HG03159 (cell line): ENCODE results near the gene UQCRC1.

ENCODE experiments used
- ATAC-seq: cut with Tn5 transposase; IDR thresholded peaks from one replicate; pipeline ENCODE4 v1.9.1; 2021; ENCODE audit warnings: mild to moderate bottlenecking, moderate library complexity; ENCODE audit not compliant: unreplicated experiment

UQCRC1 gene

GRCh38 chr3:48599509-48600285 lies 9.7 kb downstream of the UQCRC1 start:
- no peak for ATAC-seq

GRCh38 chr3:48599077-48599501 lies 10.4 kb downstream of the UQCRC1 start:
- ATAC-seq: no peak

DNA sequence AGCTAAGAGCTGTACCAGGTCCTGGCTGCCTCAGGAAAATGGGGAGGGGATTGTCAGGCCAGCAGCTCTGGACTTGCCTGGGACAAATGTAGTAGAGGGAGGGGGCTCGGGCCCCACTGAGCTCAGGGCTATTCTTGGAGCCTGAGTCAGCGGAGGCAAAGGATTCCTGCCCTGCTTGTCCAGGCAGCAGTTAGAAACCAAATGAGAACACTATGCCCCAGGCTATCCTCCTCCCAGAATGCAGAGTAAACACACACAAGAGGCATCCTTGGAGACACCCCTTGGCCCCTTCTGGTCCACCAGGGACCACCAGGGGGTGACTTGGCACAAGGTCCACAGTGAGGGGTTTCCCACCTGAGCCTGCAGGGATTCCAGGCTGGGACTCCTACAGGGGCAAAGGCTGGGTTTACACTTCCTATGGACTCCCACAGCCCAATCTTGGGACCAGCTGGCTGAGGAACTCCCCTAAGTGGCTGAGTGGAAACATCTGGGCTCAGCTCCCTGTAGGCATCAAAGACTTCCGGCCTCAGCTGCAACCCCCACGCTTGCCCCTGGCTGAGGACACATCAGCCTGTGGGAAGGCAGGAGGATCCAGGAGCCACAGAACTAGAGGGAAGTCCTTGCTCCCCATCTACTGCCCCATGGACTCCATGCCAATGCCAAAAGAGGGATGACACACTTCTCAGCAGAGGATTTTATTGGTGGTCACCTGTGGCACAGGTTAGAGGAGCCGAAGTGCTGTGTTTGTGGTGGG lies 10.9 kb downstream of the UQCRC1 start:
- ATAC-seq: no peak

- no peak for ATAC-seq
These were observed 12.0 kb downstream of the UQCRC1 start for GRCh38 chr3:48597408-48597800.

- no peak for ATAC-seq
These were observed 12.6 kb downstream of the UQCRC1 start for GRCh38 chr3:48596676-48597407.

DNA sequence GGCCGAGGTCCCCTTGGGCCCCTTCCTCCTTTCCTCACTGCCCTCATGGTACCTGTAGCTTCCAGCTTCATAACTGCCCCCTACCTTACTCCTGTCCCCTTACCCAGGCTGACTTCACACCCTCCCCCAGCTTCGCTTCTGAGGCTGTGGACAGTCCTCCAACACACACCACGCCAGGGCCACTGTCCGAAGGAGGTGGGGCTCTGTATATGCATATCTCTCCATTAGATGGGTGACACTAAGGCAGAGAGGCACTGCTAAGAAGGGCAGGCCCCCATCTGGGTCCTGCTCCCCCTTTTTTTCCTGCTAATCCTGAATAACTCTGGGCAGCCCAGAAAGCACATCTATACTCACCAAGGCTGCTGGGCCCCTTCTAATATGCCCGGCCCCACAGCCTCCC lies 13.3 kb downstream of the UQCRC1 start:
- ATAC-seq: no peak

DNA sequence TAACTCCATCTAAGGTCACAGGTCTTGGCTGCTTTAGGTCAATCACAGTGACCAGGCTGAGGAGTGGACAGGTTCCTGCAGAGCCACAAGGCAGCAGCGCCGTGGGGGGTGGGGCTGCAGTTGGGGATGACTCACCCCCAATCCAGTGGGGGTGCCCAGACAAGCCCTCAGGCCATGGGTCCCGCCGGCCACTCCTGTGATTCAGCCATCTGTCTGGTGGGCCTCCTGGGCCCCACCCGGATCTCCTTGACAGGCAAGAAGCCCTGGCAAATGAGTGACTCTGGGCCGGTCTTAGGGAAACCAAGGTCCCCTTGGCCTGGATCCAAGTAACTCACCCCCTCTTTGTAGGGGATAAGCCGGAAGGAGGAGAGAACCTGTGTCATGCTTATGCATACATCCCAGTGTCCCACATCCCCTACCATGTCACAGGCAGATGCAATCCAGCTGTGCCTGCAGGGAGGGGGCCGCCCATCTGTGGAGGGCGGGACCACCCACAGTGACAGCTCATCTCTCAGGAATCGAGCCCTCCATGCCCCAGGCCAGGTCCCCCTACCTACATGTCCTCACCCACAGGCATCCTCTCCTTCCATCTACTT lies 13.8 kb downstream of the UQCRC1 start:
- no peak for ATAC-seq

- no peak for ATAC-seq
These were observed 14.3 kb downstream of the UQCRC1 start, which contains the start of gene COL7A1 for GRCh38 chr3:48595075-48595525. TSS of gene COL7A1 (minus strand) at chr3:48595329. CDS start at chr3:48595159, 170 bp downstream.

- no peak for ATAC-seq
These were observed 14.9 kb downstream of the UQCRC1 start for GRCh38 chr3:48594417-48595049.

DNA sequence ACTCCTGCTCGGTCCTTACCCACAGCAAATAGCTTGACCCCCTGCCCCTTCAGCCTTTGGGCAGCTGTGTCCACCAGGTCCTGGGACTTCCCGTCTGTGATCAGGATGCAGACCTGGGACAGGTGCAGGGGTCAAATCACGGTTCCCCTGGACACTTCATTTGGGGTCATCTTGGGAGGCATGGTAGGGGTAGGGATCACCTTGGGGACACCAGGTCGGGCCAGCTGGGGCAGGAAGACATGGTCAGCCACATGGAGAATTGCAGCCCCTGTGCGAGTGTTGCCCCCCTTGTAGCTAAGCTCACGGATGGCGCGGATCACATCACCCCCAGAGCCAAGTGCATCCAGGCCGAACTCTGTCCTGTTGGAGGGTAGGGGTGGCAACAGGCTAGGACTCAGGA lies 16.1 kb downstream of the UQCRC1 start:
- no peak for ATAC-seq

DNA sequence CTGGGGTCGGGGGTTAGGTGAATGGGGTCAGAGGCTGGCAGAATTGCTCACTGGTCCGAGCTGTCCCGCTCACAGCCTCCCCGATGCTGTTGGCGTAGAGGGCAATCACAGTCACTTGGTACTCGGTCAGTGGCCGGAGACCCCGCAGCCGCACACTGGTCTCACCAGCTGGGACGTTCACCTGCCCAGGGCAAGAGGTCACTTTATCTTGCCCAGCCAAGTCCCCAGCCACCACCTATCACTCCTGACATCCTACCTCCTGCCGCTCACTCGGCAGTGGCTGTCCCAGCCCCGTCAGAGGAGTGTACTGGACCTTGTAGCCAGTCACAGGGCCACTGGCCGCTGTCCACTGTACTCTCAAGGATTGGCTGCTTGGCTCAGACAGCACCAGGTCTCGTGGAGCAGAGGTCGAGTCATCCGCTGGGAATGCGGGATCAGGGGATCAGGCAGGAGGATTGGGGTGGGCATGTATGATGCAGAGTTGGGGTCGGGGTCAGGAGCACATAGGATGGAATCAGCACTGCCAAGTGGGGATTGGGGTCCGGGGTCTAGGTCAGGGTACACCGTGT lies 16.8 kb downstream of the UQCRC1 start:
- ATAC-seq: no peak

GRCh38 chr3:48591886-48592518 lies 17.4 kb downstream of the UQCRC1 start:
- ATAC-seq: no peak

DNA sequence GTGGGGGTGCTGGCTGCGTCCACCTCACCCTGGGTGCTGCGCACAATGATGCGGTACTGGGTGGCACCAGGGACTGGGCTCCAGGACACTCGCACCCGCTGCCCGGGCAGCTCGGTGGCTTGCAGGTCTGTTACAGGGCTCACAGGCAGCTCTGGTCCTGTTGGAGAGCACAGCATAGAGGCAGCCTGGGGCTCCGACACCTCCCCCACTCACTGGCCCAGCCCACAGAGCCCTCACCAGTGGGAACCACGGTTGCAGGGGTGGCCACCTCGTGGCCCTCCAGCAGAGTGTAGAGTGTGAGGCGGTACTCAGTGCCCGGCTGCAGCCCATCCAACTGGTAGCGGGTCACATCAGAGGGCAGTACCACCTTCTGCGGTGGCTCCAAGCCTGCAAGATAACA lies 18.0 kb downstream of the UQCRC1 start:
- no peak for ATAC-seq

GRCh38 chr3:48588230-48588629 lies 21.2 kb downstream of the UQCRC1 start:
- ATAC-seq: no peak

DNA sequence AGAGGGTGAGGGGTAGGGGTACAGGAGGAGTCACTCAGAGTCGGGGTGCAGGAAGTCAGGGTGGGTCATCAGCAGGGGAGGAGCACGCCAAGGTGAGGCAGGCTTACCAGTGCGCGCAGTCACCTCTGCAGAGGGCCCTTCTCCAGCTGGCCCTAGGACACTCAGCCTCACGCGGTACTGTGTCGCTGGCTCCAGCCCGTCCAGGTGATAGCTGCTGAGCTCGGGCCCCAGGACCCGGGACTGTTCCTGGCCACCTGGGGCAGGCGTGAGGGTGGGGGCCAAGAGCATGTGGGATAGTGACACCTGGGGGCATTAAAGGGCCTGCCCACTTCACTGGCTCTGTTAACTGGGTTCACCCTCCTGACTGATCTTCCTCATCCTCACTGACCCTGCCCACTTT lies 21.8 kb downstream of the UQCRC1 start:
- ATAC-seq: no peak

DNA sequence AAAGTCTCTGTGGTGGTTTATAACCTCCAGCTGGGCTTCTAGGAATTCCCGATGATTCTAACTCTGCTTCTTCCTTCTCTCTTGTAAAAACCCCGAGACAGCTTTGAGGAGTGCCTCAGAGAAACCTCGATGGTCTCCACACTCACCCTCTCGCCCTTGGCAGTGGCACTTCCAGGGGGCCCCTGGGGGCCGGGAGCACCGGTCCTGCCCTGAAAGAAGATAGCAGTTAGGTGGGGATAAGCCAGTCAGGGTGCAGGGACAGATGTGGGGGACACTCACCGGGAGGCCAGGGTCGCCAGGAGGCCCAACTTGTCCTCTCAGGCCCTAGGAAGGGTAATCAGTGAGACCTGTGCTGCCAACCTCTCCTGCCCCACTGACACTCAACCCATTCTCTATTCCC lies 24.0 kb downstream of the UQCRC1 start:
- ATAC-seq: no peak

GRCh38 chr3:48584836-48585235 lies 24.6 kb downstream of the UQCRC1 start:
- ATAC-seq: no peak

DNA sequence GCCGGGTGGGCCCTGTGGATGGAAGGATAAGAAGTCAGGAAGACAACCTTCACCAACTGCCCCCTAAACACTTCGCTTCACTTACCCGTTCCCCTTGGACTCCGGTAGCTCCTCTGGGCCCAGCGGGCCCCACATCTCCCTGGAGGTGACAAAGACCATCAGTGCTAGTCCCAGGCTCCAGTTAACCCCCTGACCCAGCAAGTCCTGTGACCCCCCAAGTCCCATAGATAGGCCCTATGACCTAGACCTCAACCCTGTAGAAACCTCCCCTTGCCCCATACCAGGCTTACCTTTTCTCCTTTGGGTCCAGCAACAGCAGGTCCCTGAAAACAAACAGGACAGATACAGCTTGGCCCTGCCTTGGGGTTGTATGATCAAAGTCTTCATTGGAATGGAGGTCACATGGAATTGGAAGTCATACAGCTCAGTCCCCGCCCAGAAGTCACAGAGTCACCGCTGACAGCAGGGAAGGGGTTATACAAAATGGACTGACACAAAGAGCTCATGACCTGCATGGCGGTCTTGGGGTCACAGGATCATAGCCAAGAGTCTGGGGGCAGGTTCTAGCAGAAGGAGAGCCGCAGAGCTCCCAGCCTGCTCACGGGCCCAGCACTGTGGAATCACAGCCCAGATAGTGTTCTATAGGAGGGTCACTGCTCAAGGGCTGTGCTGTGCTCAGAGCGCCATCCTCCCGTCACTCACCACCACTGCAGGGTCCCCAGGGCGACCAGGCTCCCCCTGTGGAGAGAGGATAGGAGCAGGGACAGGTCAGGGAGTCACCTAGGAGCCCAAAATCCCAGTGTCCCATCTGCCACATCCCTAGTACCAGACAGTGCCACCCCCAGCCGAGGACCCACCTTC lies 27.6 kb downstream of the UQCRC1 start:
- ATAC-seq: no peak

GRCh38 chr3:48576647-48577046 lies 32.8 kb downstream of the UQCRC1 start:
- ATAC-seq: no peak
